22Rv1 (cell line): ENCODE data around the gene SHANK1.

Experiments used
- ZFX ChIP-seq: fragments of 450-650 bp; IDR thresholded peaks from 2 replicates; pipeline ENCODE4 v1.6.1; 2017; ENCODE audit warnings: antibody characterized with exemption, borderline replicate concordance
- TF ChIP-seq, protein P1 (sequence below): fragments of 450-650 bp; IDR thresholded peaks from 2 replicates; pipeline ENCODE4 v1.5.1; 2017; ENCODE audit warnings: mild to moderate bottlenecking

DNA sequence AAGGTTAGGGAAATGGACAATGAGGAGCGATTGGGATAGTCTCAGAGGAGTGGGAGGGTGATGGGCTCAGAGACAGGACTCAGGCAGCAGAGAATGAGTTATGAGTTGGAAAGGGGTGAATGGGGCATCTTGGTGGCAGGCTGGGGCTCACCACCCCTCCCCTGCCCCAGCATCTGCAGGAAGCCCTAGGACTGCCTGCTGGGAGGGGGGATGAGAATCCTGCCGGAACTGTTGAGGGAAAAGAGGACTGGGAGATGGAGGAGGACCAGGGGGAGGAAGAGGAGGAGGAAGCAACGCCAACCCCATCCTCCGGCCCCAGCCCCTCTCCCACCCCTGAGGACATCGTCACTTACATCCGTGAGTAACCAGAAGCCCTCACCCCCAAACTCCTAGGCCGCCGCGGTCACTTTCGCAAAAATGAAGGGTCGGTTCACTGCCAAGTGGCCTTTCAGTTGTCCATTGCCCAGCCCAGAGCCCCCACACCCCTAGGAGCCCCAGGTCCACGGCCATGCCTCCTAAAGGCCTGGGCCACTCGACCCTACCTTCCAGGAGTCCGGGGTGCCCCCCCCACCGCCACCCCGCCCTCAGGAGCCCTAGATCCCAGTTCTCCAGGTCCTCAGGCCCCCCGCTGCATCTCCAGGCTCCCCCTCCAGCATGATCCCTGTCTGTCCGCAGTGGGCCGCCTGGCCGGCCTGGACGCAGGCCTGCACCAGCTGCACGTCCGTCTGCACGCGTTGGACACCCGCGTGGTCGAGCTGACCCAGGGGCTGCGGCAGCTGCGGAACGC, 4.3 kb upstream of the SHANK1 start:
- TF ChIP-seq, protein P1, sequence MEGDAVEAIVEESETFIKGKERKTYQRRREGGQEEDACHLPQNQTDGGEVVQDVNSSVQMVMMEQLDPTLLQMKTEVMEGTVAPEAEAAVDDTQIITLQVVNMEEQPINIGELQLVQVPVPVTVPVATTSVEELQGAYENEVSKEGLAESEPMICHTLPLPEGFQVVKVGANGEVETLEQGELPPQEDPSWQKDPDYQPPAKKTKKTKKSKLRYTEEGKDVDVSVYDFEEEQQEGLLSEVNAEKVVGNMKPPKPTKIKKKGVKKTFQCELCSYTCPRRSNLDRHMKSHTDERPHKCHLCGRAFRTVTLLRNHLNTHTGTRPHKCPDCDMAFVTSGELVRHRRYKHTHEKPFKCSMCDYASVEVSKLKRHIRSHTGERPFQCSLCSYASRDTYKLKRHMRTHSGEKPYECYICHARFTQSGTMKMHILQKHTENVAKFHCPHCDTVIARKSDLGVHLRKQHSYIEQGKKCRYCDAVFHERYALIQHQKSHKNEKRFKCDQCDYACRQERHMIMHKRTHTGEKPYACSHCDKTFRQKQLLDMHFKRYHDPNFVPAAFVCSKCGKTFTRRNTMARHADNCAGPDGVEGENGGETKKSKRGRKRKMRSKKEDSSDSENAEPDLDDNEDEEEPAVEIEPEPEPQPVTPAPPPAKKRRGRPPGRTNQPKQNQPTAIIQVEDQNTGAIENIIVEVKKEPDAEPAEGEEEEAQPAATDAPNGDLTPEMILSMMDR: no peak
- no peak for TF ChIP-seq ZFX
